Mesodermal cell (in vitro differentiated cells): ENCODE data around the gene C1QL1.

Experiments used
- H3K27ac ChIP-seq: 2 replicates; pipeline ENCODE4 v1.7.0; 2013; ENCODE audit warnings: mild to moderate bottlenecking, low read depth, low read length, moderate library complexity; ENCODE audit not compliant: severe bottlenecking
- H3K36me3 ChIP-seq: 2 replicates; pipeline ENCODE4 v1.7.1; 2013; ENCODE audit warnings: mild to moderate bottlenecking, low read length, moderate library complexity; ENCODE audit not compliant: control insufficient read depth, insufficient read depth
- H3K4me1 ChIP-seq: one replicate; pipeline ENCODE4 v1.7.1; 2013; ENCODE audit warnings: mild to moderate bottlenecking, low read length; ENCODE audit not compliant: insufficient read depth, control insufficient read depth, poor library complexity, severe bottlenecking
- H3K4me3 ChIP-seq: 2 replicates; pipeline ENCODE4 v1.7.0; 2013; ENCODE audit warnings: low read length, control low read depth, mild to moderate bottlenecking; ENCODE audit not compliant: insufficient read depth, poor library complexity, severe bottlenecking; ENCODE audit errors: extremely low read depth
- H3K9me3 ChIP-seq: 2 replicates; pipeline ENCODE4 v1.7.1; 2013; ENCODE audit warnings: mild to moderate bottlenecking, low read length, moderate library complexity; ENCODE audit not compliant: control insufficient read depth
- WGBS, 2 experiments: methylation state at CpG; one replicate each; pipeline ENCODE4 v1.1.5; 2013; ENCODE audit warnings: missing lambda C conversion rate in 2 of 2; ENCODE audit not compliant: insufficient coverage in 2 of 2; 5-methylcytosine and 5-hydroxymethylcytosine counted together

The C1QL1 gene

DNA sequence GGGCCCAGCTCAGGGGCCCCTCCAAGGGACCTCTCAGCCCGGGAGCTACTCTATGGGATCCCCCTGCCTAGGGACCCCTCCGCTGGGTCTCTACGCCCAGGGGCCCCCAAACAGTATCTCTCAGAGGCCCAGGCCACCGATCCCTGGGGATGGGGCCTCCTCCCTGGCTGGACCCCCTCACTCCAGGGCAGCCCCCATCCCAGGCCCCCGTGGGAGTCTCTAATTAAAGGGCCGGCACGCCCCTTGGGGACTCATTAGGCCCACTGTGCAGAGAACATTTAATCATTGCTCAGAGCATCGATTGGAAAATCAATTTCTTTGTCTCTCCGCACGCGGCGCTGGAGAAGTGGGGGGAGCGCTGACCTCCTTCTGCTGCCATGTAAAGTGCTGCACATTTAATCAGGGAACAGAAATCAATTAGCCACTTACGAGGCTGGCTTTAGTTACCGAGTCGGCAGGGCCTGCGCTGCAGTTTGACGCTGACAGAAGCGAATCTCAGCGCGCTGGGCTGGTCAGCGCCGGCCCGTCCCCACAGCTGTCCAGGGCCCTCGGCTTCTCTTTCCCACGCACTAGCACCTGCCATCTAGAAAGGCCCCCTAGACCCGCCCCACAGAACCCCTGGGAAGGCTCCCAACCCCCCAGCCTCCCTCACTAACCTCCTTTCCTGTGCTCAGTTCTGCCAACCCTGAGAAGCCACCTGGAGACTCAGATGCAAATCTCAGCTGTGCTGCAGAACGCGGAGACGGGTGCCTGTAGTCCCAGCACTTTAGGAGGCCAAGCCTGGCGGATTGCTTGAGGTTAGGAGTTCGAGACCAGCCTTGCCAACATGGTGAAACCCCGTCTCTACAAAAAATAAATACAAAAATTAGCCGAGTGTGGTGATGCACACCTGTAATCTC, 20.2 kb upstream of the C1QL1 start:
- no peaks in the 10 kb centered on the region for H3K36me3 ChIP-seq
- no peaks in the 10 kb centered on the region for H3K9me3 ChIP-seq
- H3K27ac ChIP-seq = no peak overlapping the region
- peaks cover 8% of the 10 kb centered on the region for H3K4me1 ChIP-seq
- WGBS, 2 experiments = 66 to 78% methylated on average over 29 to 34 of the region's 34 CpGs
- no peak overlapping the region for H3K4me3 ChIP-seq

DNA sequence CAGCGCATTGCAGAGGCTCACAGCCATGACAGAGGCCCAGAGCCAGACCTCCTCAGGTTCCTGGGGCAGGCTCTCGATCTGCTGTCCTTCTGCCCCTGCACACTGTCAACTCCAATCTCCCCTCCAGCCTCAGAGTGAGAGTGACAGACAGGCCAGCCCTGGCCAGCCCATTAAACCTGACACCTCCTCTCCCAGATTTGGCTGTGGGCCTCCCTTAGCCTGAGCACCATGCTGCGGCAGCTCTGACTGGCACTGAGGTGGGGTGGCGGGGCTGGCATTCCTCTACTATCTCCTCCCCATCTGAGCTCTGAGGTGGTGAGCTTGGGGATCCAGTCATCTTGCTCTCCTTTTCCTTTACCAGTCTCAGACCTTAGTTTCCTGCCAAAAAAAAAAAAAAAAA, 15.5 kb upstream of the C1QL1 start:
- no peak overlapping the region for H3K27ac ChIP-seq
- H3K4me3 ChIP-seq = no peak overlapping the region
- no peaks in the 10 kb centered on the region for H3K36me3 ChIP-seq
- 63 to 79% methylated on average over 2 of the region's 4 CpGs for WGBS, 2 experiments
- no peaks in the 10 kb centered on the region for H3K9me3 ChIP-seq
- H3K4me1 ChIP-seq = peaks cover 8% of the 10 kb centered on the region

DNA sequence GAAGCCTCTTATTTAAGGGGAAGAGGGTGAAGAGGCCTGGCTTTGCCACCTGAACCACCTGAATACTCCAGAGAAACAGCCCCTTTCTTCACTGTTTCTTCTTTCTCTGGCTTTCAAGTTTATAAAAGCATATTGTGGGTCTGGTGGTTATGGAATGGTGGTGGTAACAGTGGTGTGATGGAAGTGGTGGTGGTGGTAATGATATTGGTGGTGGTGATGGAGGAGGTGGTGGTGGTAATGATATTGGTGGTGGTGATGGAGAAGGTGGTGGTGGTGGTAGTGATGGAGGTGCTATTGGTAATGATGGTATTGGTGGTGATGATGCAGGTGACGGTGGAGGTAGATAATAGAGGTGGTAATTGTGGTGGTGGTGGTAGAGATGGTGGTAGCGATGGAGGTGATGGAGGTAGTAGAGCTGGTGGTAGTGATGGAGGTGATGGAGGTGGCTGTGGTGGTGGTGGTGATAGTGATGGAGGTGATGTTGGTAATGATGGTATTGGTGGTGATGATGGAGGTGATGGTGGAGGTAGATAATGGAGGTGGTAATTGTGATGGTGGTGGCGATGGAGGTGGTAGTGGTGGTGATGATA, 14.1 kb upstream of the C1QL1 start:
- Histone ChIP-seq H3K4me1 (peaks cover 17% of the 10 kb centered on the region), H3K9me3 (no peaks in the 10 kb centered on the region), H3K36me3 (no peaks in the 10 kb centered on the region), H3K4me3 (no peak overlapping the region), H3K27ac (no peak overlapping the region)
- 93 to 97% methylated on average over 2 to 3 of the region's 3 CpGs for WGBS, 2 experiments

DNA sequence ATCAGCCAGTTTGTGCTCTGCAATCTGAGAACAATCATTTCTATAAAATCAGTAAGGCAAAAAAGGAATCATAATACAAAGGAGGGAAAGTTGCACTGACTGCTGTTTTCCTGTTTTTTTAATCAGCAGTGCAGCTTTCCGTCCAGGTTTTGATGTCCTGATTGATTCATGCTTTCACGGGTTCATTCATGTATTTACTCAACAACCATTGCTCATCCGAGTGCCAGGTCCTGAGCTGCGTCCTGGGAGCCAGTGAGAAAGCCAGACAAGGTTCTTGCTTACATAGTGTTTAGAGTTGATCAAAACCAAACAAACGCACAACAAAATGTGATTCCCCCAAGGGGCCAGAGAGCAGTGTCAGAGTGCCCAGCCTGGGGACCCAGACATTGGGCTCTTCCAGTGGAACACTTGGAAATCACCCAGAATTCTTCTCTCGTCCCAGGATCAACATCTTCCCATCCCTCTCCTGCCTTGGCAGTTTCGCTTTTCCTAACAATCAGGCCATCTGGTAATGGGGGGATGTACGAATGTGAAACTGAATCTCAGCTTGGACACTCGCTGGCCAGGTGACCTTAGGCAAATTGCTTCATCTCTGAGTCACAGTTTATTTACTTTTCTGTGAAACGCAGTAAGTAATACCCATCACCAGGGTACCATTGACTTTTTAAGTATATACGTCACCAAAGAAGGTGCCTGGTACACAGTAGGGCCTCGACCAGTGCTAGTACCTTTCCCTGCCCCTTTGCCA, 13.3 kb upstream of the C1QL1 start:
- Histone ChIP-seq H3K27ac (no peak overlapping the region), H3K9me3 (no peaks in the 10 kb centered on the region), H3K36me3 (no peaks in the 10 kb centered on the region), H3K4me1 (peaks cover 14% of the 10 kb centered on the region), H3K4me3 (no peak overlapping the region)
- 71 to 82% methylated on average over 5 to 9 of the region's 12 CpGs for WGBS, 2 experiments

DNA sequence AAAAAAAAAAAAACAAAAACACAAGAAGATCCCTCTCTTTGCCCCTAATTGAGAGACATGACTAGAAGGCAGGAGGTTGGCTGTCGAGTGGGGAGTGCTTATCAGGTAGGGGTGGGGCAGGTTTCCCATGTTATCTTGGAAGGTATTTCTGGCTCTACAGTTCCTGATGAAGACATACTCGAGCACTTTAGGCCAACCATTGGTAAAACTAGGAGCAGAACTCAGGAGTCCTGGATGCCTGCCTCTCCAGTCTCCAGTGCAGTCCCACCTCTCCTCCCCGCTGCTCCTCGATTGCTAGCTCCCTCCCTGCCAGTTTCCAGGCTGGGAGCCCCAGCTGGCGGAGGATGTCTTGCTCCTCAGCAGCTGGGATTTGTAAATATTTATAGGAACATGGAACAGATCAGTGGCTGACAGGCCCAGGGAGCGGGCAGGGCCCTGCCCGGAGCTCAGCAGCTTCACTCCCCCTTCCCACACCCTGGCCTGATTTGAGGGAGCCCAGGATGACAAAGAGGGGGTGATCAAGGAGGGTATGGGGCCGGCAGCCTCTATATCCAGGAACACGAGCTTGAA, 11.4 kb upstream of the C1QL1 start:
- H3K27ac ChIP-seq = peak overlapping the region; percentile 29
- H3K36me3 ChIP-seq = no peaks in the 10 kb centered on the region
- H3K9me3 ChIP-seq = no peaks in the 10 kb centered on the region
- 76 to 88% methylated on average over 3 to 8 of the region's 9 CpGs for WGBS, 2 experiments
- H3K4me1 ChIP-seq = peaks cover 14% of the 10 kb centered on the region
- H3K4me3 ChIP-seq = no peak overlapping the region

DNA sequence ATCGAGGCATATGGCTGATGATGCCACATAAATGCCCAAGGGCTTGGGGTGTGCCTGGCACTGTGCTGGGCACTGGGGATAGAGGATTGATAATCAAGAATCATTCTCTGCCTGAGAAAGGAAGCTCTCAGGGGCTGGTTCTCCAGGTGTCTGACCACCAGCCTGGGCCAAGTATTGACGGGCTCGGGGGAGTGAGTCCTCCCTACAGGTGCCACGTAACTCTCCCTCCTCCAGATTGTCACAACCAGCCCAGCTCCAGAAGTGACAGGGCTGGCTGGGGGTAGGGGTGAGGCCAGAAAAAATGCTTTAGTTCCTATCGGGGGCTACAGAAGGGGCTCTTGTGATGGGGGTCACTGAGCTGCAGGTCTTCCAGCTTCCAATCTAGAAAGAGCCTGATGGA, 10.7 kb upstream of the C1QL1 start:
- H3K9me3 ChIP-seq = no peaks in the 10 kb centered on the region
- WGBS, 2 experiments = 100% methylated on average over 2 to 4 of the region's 5 CpGs
- H3K4me3 ChIP-seq = no peak overlapping the region
- no peak overlapping the region for H3K27ac ChIP-seq
- peaks cover 14% of the 10 kb centered on the region for H3K4me1 ChIP-seq
- no peaks in the 10 kb centered on the region for H3K36me3 ChIP-seq

DNA sequence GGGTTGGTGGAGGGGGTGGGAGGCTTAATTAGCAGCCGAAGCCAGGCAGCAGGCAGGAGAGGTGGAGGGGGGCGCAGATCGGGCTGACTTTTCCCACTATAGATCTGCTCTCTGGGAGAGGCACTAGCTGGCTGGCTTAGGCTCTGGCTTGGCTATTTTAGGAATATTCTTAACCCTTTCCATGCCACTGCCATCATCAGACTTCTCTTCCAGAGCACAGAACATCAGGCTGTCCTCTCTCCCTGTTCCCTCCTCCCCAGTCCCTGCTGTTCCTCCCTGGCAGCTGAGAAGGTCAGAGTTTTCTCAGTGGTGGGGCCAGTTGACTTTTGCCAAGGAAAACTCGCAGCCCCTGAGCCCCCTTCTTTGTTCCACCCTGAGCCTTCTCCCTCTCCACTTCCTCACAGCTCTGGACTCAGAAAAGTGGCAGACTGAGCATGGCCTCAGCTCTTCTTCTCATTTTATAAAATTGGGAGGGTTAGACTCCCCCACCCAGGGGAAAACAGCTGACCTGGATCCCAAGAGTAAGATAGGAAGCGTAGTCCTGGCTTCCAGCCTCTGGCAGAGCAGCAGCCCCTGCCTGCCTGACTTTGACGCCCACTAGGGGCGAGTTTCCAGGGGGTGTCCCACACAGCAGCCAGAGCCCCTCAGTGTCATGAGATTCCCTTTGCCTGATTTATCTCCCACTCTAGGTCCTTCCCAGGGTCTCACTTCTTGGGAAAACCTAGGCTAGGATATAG, 9.9 kb upstream of the C1QL1 start:
- H3K27ac ChIP-seq = no peak overlapping the region
- 63 to 80% methylated on average over 3 to 6 of the region's 7 CpGs for WGBS, 2 experiments
- H3K4me3 ChIP-seq = no peak overlapping the region
- peaks cover 14% of the 10 kb centered on the region for H3K4me1 ChIP-seq
- H3K36me3 ChIP-seq = no peaks in the 10 kb centered on the region
- no peaks in the 10 kb centered on the region for H3K9me3 ChIP-seq

DNA sequence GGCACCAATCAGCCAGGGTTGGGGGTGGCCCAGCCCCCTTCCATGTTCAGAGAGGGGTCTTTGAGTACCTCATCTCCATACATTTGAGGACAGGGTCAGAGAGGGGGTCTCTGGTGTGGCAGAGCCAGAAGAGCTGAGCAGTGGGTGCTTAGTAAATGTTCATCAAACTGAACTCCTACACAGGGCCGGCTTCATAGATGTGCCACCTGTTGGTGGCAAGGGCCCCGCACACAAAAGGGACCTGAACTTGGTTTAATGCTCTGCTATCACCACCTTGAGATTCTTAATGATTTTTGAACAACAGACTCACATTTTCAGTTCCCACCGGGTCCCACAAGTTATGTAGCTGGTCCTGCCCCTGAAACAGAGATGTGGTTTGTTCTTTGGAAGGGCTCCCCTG, 9.0 kb upstream of the C1QL1 start:
- H3K27ac ChIP-seq = no peak overlapping the region
- no peaks in the 10 kb centered on the region for H3K36me3 ChIP-seq
- peaks cover 17% of the 10 kb centered on the region for H3K4me1 ChIP-seq
- WGBS, 2 experiments = 81% methylated on average over 3 of the region's 3 CpGs; no CpG with 5 or more reads in 1 of the 2 experiments
- H3K9me3 ChIP-seq = no peaks in the 10 kb centered on the region
- H3K4me3 ChIP-seq = no peak overlapping the region

DNA sequence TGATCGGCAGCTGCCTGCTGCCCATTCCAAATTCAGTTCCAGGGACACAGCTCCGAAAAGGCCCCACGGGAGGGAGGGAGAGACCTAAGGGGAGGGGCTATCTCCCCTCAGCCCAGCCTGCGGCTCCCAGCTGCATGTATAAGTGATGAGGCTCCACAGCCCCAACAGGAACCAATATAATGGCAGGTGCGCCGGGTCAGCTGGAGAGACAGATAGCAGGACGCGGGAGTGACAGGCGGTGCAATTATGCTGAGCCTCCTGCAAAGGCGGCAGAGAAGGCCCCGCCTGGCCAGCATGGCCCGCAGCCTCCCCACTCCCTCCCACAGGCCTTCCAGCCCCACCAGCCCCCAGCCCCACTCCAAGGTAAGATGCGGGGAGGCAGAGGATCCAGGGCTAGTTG, 8.1 kb upstream of the C1QL1 start:
- Histone ChIP-seq H3K36me3 (no peaks in the 10 kb centered on the region), H3K4me1 (peaks cover 21% of the 10 kb centered on the region), H3K9me3 (no peaks in the 10 kb centered on the region), H3K4me3 (no peak overlapping the region), H3K27ac (no peak overlapping the region)
- WGBS, 2 experiments = 75 to 87% methylated on average over 8 to 11 of the region's 13 CpGs

DNA sequence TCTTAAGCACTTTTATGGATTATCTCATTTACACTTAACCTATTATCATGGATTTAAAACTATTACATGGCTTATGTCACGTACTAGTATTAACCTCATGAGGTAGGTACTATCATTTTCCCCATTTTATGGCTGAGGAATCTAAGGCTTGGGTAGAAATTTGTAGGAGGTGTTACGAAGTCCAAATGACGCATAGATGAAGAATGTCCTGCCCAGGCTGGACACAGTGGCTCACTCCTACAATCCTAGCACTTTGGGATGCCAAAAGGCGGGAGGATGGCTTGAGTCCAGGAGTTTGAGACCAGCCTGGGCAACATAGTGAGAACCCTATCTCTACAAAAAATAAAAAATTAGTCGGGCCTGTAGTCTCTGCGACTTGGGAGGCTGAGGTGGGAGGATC, 4.8 kb upstream of the C1QL1 start:
- Histone ChIP-seq H3K9me3 (no peaks in the 10 kb centered on the region), H3K27ac (no peak overlapping the region), H3K4me3 (no peak overlapping the region), H3K4me1 (peaks cover 16% of the 10 kb centered on the region), H3K36me3 (no peaks in the 10 kb centered on the region)
- WGBS, 2 experiments = 88 to 93% methylated on average over 2 to 3 of the region's 6 CpGs
